ENCODE data around the gene IL4I1. TPM values are rescaled to one million over a fixed set of nuclear protein-coding genes. Genes with fewer than 3 reads are reported as not detected.
A peak's percentile ranks its signal among the peaks of the same experiment; 100 is the strongest.

Gene IL4I1
- total RNA-seq, 1 donor = 0.43 TPM

DNA sequence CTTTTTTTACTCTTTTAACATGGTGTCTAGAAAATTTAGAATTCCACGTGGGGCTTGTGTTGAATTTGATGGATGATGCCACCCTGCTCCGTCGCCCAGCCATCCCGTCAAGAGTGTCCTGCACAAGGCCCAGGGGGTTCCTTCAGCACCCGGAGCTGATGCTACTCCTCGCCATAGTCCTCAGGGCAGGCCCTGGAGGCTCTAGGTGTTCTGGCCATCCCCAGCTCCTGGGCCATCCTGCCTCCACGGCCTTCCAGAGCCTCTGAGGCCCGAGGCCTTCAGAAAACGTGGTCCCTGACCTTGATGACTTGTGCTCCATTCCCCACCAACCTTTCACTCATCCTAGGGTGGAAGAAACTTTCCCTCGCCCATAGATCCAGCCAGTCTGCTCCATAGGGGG lies 22.9 kb downstream of the IL4I1 start:
- H3K4me3 ChIP-seq (ENCODE audit: low read depth, low read length) = no peak overlapping the region
- no peak for DNase-seq (ENCODE audit: low read depth)
- TF ChIP-seq, protein P1, sequence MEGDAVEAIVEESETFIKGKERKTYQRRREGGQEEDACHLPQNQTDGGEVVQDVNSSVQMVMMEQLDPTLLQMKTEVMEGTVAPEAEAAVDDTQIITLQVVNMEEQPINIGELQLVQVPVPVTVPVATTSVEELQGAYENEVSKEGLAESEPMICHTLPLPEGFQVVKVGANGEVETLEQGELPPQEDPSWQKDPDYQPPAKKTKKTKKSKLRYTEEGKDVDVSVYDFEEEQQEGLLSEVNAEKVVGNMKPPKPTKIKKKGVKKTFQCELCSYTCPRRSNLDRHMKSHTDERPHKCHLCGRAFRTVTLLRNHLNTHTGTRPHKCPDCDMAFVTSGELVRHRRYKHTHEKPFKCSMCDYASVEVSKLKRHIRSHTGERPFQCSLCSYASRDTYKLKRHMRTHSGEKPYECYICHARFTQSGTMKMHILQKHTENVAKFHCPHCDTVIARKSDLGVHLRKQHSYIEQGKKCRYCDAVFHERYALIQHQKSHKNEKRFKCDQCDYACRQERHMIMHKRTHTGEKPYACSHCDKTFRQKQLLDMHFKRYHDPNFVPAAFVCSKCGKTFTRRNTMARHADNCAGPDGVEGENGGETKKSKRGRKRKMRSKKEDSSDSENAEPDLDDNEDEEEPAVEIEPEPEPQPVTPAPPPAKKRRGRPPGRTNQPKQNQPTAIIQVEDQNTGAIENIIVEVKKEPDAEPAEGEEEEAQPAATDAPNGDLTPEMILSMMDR (IDR thresholded peaks at IDR 0.05; ENCODE audit: insufficient read depth, low read depth, low read length) = no peak

DNA sequence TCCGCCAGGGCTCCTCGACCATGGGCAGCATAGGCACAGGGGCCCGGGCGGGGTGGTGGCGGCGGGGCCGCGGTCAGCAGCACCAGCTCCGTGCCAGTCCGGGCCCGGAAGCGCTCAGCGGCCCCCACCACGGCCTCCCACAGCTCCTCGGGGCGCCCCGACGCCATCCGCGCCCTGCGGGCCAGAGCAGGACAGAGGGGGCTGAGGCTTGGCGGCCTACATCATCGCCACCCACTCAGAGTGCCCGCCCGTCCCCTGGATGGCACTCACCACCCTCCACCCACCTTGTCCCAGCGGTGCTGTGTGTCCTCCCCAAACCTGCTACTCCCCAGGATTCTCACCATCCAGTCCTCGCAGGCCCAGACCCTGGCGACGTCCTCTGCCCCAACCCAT lies 23.6 kb downstream of the IL4I1 start:
- H3K4me3 ChIP-seq (ENCODE audit: low read depth, low read length) = no peak overlapping the region
- no peak for DNase-seq (ENCODE audit: low read depth)
- TF ChIP-seq, protein P1 (IDR thresholded peaks at IDR 0.05; ENCODE audit: insufficient read depth, low read depth, low read length) = no peak

DNA sequence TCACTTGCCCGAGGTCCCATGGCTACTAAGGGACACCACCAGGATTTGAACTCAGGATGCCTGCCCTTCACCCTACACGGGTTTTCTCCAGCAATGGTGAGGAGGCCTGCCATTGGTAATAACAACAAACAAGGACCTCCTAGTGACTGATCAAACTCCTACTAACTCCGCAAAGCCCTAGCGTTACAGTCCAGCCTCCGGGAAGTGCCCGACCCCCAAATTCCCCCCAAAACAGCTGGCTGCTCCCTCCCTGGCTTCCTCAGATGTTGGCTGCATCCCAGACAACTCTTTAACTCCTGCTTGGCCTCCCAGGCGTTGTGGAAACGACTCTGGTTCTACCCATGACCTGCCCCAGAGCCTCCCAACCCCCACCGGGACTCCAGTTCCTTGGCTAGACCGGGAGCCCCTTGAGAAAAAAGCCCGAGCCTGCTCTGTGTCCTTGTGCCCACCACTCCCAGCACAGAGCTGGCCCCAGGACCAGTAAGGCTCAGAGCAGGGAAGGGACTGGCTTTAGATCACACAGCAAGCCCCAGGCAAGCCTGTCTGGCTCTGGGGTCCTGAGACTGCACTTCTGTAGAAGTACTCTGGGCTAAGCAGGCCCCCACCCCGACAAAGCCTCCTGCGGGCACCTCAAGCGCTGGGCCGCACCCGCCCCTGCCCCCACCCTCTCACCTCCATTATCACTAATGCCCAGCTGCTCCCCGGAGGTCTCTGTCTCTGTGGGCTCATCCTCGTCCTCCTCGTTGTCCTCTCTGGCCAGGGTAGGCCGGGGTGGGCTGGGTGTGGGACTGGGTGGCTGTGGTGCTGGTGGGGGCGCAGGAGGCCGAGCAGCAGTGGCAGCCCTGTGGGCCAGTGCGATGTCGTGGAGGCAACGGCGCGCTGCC lies 24.2 kb downstream of the IL4I1 start:
- H3K4me3 ChIP-seq (ENCODE audit: low read depth, low read length) = no peak overlapping the region
- TF ChIP-seq, protein P1 (IDR thresholded peaks at IDR 0.05; ENCODE audit: insufficient read depth, low read depth, low read length) = no peak
- no peak for DNase-seq (ENCODE audit: low read depth)

DNA sequence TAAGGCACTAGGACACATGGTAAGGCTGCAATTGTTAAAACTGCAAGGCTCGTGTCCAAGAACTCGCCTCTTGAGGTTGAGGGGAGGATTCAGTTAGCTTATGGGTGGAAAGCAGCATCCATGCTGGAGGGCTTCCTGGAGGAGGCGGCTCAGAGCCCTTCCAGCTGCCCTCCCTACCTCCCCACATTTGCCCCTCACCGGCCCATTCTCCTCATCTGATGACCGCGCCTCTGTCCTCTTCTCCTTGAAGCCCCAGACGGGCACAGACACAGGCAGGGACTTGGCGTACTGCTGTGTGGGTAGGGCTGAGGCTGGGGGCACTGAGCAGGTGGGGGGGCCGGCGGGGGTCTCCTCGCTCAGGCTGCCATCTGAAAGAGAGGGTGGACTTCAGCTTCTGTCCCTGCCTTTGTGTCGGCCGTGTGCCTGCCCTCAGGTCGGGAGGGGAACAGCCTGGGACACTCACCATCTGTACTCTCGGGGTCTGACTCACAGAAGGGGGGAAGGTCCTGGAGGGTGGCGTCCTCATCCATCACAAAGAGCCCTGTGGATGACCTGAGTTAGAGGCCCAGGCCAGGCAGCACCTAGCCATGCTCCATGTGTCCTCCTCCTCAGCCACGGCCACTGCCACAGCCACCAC lies 25.2 kb downstream of the IL4I1 start:
- TF ChIP-seq, protein P1 (IDR thresholded peaks at IDR 0.05; ENCODE audit: insufficient read depth, low read depth, low read length) = no peak
- no peak overlapping the region for H3K4me3 ChIP-seq (ENCODE audit: low read depth, low read length)
- no peak for DNase-seq (ENCODE audit: low read depth)

DNA sequence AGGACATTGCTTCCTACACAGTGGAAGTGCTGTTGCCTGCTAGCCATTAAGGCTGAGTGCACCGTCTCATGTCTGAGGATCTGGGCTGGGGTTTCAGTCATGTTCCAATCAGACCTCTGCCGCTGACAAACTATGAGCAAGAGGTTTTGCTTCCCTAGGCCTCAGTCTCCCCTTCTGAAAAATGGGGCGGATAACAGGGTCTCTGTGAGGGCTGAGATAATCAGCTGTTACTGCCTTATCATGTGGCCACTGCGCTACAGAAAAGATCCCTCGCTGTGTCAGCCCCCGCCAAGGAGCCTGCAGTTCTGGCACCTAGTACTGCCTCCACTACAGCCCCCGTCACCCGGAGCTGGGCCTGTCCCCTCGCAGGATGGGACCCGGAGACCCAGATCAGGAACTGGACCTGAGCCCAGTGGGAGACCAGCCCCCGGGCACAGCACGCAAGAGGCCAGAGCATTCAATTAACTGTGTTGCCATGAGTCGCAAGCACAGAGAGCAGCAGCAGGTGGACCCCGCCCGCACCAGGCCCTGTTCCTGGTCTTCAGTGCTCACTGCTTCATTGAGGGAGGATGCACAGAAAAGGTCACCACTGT lies 26.3 kb downstream of the IL4I1 start:
- peak overlapping the region; percentile 57 for H3K4me3 ChIP-seq (ENCODE audit: low read depth, low read length)
- TF ChIP-seq, protein P1 (IDR thresholded peaks at IDR 0.05; ENCODE audit: insufficient read depth, low read depth, low read length) = no peak
- DNase-seq (ENCODE audit: low read depth) = no peak

DNA sequence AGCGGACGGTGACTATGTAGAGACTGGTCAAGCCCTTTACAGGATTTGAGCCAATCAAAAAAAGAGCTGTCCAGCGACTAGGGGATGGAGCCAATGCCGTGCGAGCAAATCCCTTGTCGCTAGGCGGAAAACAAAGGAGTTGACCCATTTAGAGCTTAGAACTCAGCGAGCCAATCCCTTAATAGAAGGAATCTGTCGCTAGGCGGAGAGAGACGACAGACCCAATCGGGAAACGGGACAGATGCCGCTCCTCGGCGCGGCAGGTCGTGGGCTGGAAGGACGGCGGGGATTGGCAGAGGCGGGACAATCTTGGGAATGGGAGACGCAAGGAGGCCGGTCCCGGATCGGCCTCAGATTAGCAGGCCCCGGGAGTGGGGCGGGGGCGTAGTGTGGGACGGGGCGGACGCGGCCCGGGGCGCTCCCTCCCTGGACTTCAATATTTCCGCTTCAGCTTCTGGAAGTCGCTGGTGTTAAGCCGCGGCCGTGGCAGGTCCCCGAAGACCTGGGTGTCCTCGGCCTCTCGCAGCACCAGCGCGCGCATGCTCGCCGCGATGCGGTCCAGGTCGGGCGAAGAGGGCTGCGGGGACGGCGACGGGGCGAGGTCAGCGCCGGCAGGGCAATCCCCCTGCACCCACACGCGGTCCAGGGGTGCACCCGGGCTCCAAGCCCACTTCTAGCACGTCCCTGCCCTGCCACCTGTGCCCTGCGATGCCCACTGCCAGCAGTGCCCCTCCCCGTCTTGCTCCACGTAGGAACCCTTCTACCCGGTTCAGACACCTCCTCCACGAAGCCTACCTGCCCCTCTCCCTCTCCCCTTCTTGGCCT lies 27.0 kb downstream of the IL4I1 start:
- TF ChIP-seq, protein P1 (IDR thresholded peaks at IDR 0.05; ENCODE audit: insufficient read depth, low read depth, low read length) = no peak
- DNase-seq (ENCODE audit: low read depth) = peak; percentile 100
- peak overlapping the region; percentile 57 for H3K4me3 ChIP-seq (ENCODE audit: low read depth, low read length)

Data from fibroblast of villous mesenchyme (primary cell).